ENCODE measurements around the gene EGR2. TPM values are rescaled to one million over a fixed set of nuclear protein-coding genes. Genes with fewer than 3 reads are reported as not detected.

The EGR2 gene
- total RNA-seq, 1 experiment from 2014 or later = 2.3 TPM

GRCh38 chr10:62844280-62845011 lies 28.3 kb upstream of the EGR2 start (continued):
- no peak for TF ChIP-seq POLR2AphosphoS5 (IDR thresholded peaks at IDR 0.05; ENCODE audit: low read depth, low read length)
- TF ChIP-seq ELF1 (IDR thresholded peaks at IDR 0.05; ENCODE audit: borderline replicate concordance, low read depth) = no peak
- TF ChIP-seq POLR2A (IDR thresholded peaks at IDR 0.05; ENCODE audit: borderline replicate concordance, extremely low read depth, insufficient read depth, insufficient read length) = no peak
- TF ChIP-seq EGR1 (IDR thresholded peaks at IDR 0.05; ENCODE audit: low read depth) = no peak
- no peak for TF ChIP-seq SP1 (IDR thresholded peaks at IDR 0.05; ENCODE audit: low read depth)
- no peak for TF ChIP-seq CBX3 (IDR thresholded peaks at IDR 0.05; ENCODE audit: low read depth)
- TF ChIP-seq FOSL1 (IDR thresholded peaks at IDR 0.05; ENCODE audit: low read depth) = no peak

GRCh38 chr10:62843600-62843999 lies 27.4 kb upstream of the EGR2 start:
- RAD21 ChIA-PET (ENCODE audit: low non-redundant PET in 1 of 2, low total read pairs in 2 of 2, uncharacterized antibody in 2 of 2, unreplicated experiment in 2 of 2) = no interaction called here
- Histone ChIP-seq H3K4me3 (replicated peaks in 1 of 2; ENCODE audit: low read depth in 1 of 2, low read length in 2 of 2) (no peak overlapping the region), H3K4me1 (ENCODE audit: control insufficient read depth in 1 of 2, insufficient read depth in 2 of 2, low read length in 2 of 2) (no peaks in the 10 kb centered on the region), H3K9ac (ENCODE audit: low read length) (no peak overlapping the region), H3K4me2 (ENCODE audit: low read length) (no peak overlapping the region), H3K27ac (ENCODE audit: low read depth, low read length) (no peak overlapping the region), H2AFZ (ENCODE audit: low read depth, low read length, poor library complexity, severe bottlenecking) (no peak overlapping the region), H4K20me1 (ENCODE audit: insufficient read depth) (no peaks in the 10 kb centered on the region), H3K9me2 (ENCODE audit: insufficient read depth) (no peaks in the 10 kb centered on the region), H3K9me3 (ENCODE audit: control insufficient read depth in 1 of 2, insufficient read depth in 1 of 2, low read depth in 1 of 2, low read length in 2 of 2) (no peaks in the 10 kb centered on the region; a peak in 2 of 4 replicates), H3K36me3 (ENCODE audit: control insufficient read depth in 1 of 2, insufficient read depth in 2 of 2, low read length in 2 of 2) (no peaks in the 10 kb centered on the region), H3K79me2 (ENCODE audit: insufficient read depth, low read length) (no peaks in the 10 kb centered on the region), H3K27me3 (ENCODE audit: insufficient read depth, low read length) (no peaks in the 10 kb centered on the region)
- TF ChIP-seq TCF7L2 (IDR thresholded peaks at IDR 0.05; ENCODE audit: borderline replicate concordance, extremely low read depth, insufficient read depth, insufficient read length) = no peak
- TF ChIP-seq SRF (IDR thresholded peaks at IDR 0.05; ENCODE audit: low read depth) = peak; percentile 60
- CTCF ChIA-PET = interaction anchor here (0.9 to 1.2 kb wide), 2 partner anchors 9 to 27 kb away, joined by 3 read pairs; no protein-coding TSS in a partner anchor
- POLR2A ChIA-PET = no interaction called here
- DNase-seq (ENCODE audit: low read depth, low spot score) (peak; percentile 26), ATAC-seq (0 out of 2 replicates have a peak, but pooled peaks have one; percentile 22)
- BruUV-seq (replicated peaks) = no TSS peak
- intact Hi-C loops (cut with micrococcal nuclease) = no loop called here

GRCh38 chr10:62842983-62843382 lies 26.8 kb upstream of the EGR2 start:
- Histone ChIP-seq H2AFZ (ENCODE audit: low read depth, low read length, poor library complexity, severe bottlenecking) (no peak overlapping the region), H3K9me2 (ENCODE audit: insufficient read depth) (no peaks in the 10 kb centered on the region), H3K9me3 (ENCODE audit: control insufficient read depth in 1 of 2, insufficient read depth in 1 of 2, low read depth in 1 of 2, low read length in 2 of 2) (no peaks in the 10 kb centered on the region; a peak in 2 of 4 replicates), H4K20me1 (ENCODE audit: insufficient read depth) (no peaks in the 10 kb centered on the region), H3K27me3 (ENCODE audit: insufficient read depth, low read length) (no peaks in the 10 kb centered on the region), H3K4me3 (replicated peaks in 1 of 2; ENCODE audit: low read depth in 1 of 2, low read length in 2 of 2) (no peak overlapping the region), H3K36me3 (ENCODE audit: control insufficient read depth in 1 of 2, insufficient read depth in 2 of 2, low read length in 2 of 2) (no peaks in the 10 kb centered on the region), H3K4me2 (ENCODE audit: low read length) (no peak overlapping the region), H3K4me1 (ENCODE audit: control insufficient read depth in 1 of 2, insufficient read depth in 2 of 2, low read length in 2 of 2) (no peaks in the 10 kb centered on the region), H3K79me2 (ENCODE audit: insufficient read depth, low read length) (no peaks in the 10 kb centered on the region), H3K9ac (ENCODE audit: low read length) (no peak overlapping the region), H3K27ac (ENCODE audit: low read depth, low read length) (no peak overlapping the region)
- intact Hi-C loops (cut with micrococcal nuclease) = no loop called here
- ATAC-seq (no peak), DNase-seq (ENCODE audit: low read depth, low spot score) (no peak)
- CTCF ChIA-PET = interaction anchor here (0.9 to 1.2 kb wide), 2 partner anchors 9 to 26 kb away, joined by 3 read pairs; no protein-coding TSS in a partner anchor
- RAD21 ChIA-PET (ENCODE audit: low non-redundant PET in 1 of 2, low total read pairs in 2 of 2, uncharacterized antibody in 2 of 2, unreplicated experiment in 2 of 2) = no interaction called here
- POLR2A ChIA-PET = no interaction called here
- no TSS peak for BruUV-seq (replicated peaks)
- no peak for TF ChIP-seq FOSL1 (IDR thresholded peaks at IDR 0.05; ENCODE audit: low read depth)
- TF ChIP-seq EZH2 (IDR thresholded peaks at IDR 0.05) = no peak
- no peak for TF ChIP-seq TCF7L2 (IDR thresholded peaks at IDR 0.05; ENCODE audit: borderline replicate concordance, extremely low read depth, insufficient read depth, insufficient read length)
- no peak for TF ChIP-seq ZNF274 (IDR thresholded peaks at IDR 0.05; ENCODE audit: low read depth, low read length)
- TF ChIP-seq CEBPB (IDR thresholded peaks at IDR 0.05; ENCODE audit: low read depth) = no peak
- TF ChIP-seq EGR1 (IDR thresholded peaks at IDR 0.05; ENCODE audit: low read depth) = no peak
- TF ChIP-seq ELF1 (IDR thresholded peaks at IDR 0.05; ENCODE audit: borderline replicate concordance, low read depth) = no peak
- TF ChIP-seq JUND (IDR thresholded peaks at IDR 0.05) = no peak
- TF ChIP-seq SIN3A (IDR thresholded peaks at IDR 0.05; ENCODE audit: low read depth) = no peak
- no peak for TF ChIP-seq POLR2AphosphoS5 (IDR thresholded peaks at IDR 0.05; ENCODE audit: low read depth, low read length)
- no peak for TF ChIP-seq ATF3 (IDR thresholded peaks at IDR 0.05)
- no peak for TF ChIP-seq CTCF (IDR thresholded peaks at IDR 0.05 in 2 of 3, conservative IDR thresholded peaks at IDR 0.05 in 1 of 3; ENCODE audit: borderline replicate concordance in 1 of 3, insufficient read depth in 1 of 3, low read depth in 2 of 3, low read length in 2 of 3)

Data from HCT116 (cell line).